OCI-LY1 (cell line): ENCODE data around the gene NDUFA11.

ENCODE experiments used
- CTCF ChIP-seq: fragments of 200-600 bp; sonication (generic), shearing (Covaris generic); IDR thresholded peaks from 2 replicates; pipeline ENCODE4 v1.5.1; 2017; ENCODE audit warnings: mild to moderate bottlenecking, antibody characterized with exemption, low read length, moderate library complexity, mixed read lengths
- EZH2 ChIP-seq: fragments of 200-600 bp; sonication (generic), shearing (Covaris generic); IDR thresholded peaks from 2 replicates; pipeline ENCODE4 v1.8.0; 2017; ENCODE audit warnings: borderline replicate concordance, mixed run types, mild to moderate bottlenecking, antibody characterized with exemption, low read length, moderate library complexity, mixed read lengths

- no peak for TF ChIP-seq CTCF
- no peak for TF ChIP-seq EZH2
Observed at GRCh38 chr19:5926641-5927440, 23.3 kb upstream of the NDUFA11 start.
